NCI-H1105 (cell line): ENCODE measurements around the gene UBN2.

ENCODE experiments used
- DNase-seq: peaks from one replicate; lab custom pipeline; 2025; lab: John Stamatoyannopoulos, UW

Gene UBN2

DNA sequence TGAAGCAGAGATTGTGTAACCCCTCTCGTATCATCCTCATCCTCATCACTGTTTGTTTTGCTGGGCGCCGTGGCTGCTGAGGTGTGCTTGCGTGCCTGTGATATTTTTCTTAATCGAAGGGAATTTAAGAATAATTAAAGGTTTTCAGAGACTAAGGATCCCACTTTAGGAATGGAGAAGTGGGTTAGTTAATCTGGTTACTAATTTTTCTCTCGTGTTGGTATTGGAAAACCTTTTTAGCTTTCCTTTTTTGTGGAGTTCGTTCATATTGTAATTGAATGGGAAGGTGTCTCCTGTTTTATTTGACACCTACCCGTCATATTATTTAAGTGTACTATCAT is 1.3 kb downstream of the UBN2 start:
- peak; percentile 12 for DNase-seq

DNA sequence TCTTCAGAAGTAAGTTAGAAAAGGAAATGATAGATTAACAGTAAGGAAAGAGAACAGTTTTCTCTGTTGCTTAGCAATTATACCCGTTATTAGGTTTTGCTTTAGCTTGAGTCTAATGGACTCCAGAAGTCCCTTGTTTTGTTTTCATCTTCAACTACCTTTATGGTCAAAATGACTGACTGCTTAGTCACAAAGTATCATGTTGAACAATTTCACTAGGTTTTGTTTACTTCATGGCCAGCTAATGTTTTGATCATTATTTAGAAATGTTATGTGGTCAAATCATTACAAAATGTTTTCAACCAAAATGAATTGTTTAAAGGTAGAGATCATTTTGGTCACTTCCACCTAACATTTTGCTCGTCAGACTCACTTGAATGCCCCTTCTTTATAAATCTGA is 1.9 kb downstream of the UBN2 start:
- no peak for DNase-seq

DNA sequence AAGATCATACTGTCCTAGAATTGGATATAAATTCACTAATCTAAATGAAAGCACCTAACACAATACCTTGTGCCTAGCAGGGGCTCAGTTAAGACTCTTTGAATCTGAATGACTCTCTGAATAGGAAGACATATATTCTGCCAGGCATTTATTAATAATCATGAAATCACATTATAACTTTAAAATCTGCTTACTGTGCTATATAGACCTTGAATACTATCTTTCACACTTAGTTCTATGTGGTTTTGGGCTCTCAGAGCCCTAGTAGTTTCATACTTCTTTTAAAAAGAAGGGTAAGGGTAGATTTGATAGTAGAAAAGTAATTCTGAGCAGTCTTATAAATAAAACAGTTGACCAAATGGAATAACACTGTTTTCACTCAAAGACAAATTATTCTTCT is 10.2 kb downstream of the UBN2 start:
- DNase-seq, result no peak

DNA sequence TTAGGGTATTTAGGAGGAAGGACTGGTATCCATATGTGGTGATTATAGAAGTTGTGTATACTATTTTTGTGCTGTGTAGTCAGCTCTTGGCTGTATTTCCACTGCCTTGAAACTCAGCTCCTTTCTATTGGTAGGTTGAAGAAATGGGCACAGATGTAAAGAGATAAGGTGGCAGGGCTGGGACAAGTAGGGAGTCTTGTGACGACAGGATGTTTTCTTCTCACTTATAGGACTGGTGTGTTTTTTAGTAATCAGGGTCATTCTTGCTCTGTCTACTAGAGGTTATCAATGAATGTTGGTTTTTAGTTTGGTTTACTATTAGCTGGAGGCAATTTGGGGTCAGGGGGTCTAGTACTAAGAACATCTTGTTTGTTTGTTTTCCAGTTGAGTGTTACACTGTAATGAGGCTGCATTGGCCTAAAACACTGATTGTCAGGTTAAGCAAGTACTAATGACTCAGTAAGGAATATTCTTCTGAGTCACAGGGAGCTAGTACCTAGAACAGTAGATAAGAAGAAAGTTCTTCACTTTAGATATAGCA is 11.8 kb downstream of the UBN2 start:
- no peak for DNase-seq

DNA sequence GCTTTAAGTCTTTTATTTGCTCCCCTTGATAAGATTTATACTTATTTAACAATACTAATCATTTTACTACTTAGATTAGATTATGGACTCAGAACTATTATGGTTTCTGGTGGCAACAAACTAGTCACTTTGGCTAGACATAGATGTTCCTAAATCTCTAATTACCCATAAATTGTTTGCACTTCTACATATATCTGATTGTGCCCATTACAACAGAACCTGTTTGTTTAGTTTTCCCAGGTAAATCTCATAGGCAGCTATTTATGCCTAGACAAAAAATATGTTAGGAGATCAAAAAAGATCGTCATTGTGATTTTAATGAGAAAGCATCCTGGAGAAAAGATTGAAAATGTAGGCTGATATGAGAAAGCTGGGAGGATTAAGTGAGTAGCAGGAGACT is 14.4 kb downstream of the UBN2 start:
- DNase-seq, result no peak

DNA sequence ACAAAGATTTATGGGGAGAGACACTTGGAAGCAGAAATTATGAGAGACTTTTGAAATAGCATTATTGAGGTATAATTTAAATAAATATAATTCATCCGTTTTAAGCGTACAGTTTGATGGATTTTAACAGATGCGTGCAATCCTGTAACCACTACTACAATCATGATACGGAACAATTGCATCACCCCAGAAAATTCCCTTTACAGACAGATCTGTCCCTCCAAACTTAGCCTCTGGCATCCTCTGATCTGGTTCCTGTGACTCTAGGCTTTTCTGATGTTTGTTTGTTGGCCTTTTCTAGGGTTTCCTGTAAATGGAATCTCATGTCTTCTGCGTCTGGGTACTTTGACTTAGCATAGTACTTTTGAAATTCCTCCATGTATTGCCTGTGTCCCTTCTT is 15.5 kb downstream of the UBN2 start:
- DNase-seq, result no peak

DNA sequence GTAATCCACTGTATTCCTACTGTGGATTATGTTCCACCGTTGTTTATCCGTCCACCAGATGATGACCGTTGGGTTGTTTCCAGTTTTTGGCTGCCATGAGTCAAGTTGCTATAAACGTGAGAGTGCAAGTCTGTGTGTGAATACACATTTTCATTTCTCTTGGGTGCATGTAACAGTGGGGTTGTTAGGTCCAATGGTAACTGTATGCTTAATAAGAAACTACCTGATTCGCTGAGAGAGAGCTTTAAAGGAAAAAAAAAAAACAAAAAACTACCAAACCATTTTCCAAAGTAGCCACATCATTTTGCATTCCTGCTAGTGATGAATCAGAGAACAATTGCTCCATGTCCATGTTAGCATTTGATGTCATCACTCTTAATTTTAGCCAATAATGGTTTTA is 15.9 kb downstream of the UBN2 start:
- no peak for DNase-seq

DNA sequence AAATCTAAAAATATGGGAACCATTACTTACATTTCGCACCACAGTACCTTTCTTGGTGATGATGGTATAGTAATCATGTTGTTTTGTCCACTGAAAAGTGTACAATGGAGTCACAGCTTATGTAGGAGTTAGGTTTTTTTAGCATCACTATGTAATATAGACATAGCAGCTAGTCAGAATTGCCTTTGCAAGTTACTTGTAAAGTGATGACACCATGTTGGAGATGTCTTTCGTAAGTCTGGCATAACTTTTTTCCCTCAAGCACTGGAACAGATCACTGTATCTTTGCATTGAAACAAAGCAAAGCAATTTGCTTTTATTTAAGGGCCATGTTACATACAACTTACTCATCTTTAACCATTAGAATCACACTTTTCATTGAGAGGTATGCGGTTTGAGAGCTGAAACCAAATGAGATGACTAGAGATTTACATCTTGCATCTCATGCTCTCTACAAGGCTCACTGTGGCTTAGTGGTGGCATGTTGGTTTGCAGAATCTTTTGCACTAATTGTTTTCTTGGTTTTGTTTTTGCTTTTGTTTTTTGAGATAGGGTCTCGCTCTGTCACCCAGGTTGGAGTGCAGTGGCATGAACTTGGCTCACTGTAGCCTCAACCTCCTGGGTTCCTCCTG is 18.3 kb downstream of the UBN2 start:
- DNase-seq, result no peak

DNA sequence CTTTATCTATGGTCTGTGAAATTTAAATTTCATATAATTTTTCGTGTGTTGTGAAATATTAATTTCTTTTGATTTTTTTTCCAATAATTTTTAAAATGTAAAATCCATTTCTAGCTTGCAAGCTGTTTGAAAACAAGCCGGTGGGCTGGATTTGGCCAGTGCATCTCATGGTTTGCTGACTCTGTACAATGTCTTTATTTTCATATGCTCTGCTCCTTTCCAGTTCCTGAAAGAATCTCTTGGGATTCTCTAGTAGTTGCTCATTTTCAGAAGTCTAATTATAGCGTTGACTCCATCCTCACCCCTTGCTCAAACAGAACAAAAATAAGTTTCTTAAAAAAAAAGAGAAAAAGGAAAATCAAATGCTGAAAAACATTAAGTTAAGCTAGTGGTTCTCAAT is 21.4 kb downstream of the UBN2 start:
- no peak for DNase-seq

DNA sequence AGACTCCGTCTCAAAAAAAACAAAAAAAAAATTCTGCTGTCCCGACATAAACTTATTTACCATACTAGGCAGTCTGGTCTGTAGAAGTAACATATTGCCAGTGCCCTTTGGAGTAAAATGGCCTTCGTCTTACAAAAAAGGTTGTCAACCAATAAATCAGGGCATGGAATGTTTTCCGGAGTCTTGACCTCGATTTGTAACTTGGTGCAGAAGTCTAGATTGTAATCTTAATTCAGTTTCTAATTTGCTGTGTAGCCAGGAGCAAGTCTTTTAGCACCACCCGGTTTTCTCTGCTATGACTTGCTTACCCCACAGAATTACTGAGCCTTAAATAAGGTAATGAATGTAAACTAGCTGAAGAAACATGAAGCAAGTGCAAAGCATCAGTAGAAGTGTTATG is 23.2 kb downstream of the UBN2 start:
- no peak for DNase-seq

DNA sequence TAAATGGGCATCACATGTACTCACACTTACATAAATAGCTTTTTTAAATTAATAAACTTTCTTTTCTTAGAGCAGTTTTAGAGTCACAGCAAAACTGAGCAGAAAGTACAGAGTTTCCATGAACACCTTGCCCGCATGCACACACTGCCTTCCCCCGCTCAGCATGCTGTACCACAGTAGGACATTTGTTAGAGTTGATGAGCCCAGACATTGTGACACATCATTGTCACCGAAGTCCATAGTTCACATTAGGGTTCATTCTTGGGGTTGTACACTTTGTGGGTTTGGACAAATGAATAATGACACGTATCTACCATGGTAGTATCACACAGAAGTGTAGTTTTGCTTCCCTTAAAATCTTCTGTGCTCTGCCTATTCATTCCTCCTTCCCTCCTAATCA is 23.7 kb downstream of the UBN2 start:
- no peak for DNase-seq

DNA sequence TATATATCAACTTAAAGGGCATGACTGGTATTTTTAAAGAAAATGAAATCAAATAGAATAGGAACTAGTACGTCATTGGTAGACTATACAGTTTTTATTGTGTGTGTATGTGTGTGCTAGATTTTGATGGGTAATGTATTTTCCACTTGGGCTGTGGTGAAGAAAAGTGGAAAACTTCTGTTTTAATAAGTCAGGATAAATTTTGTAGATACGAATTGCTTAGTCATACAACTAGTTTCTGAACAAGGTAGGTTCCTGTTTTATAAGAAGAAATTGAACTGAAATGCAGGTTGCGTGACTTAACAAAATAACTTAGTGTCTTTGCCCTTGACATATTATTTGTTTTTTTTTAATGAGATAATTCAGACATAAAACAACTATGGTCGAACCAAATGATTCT is 24.3 kb downstream of the UBN2 start:
- no peak for DNase-seq

DNA sequence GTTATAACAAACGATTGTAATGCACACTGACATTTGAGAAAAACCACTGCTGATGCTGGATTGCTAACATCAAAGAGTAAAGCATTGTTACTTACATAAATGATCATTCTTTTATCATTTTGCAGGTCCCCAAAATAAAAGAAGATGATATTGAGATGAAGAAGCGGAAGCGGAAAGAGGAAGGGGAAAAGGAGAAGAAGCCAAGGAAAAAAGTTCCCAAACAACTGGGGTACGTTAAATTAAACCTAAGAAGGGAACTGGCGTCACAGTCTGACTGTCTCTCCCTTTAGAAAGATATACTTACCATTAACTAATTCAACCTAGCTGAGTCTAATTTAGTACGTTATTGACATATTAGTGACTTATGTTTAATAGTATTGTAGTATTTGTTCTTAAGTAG is 28.1 kb downstream of the UBN2 start:
- no peak for DNase-seq

DNA sequence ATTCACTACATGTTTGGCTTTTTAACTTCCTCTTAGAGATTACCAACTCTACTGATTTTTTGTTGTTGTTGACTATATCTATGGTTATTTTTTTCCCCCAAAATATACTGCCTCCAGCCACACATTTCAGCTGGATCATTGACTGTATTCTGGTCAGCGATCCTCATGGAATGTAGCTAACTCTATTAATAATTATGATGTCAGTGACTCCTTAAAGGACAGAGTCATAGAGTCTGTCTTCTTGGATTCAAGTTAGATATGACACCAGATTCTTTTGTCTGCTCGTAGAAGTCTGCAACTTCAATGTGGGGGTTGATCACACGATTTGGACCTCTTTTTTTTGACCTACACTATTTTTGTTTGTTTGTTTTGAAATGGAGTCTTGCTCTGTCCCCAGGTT is 33.2 kb downstream of the UBN2 start:
- DNase-seq, result no peak

DNA sequence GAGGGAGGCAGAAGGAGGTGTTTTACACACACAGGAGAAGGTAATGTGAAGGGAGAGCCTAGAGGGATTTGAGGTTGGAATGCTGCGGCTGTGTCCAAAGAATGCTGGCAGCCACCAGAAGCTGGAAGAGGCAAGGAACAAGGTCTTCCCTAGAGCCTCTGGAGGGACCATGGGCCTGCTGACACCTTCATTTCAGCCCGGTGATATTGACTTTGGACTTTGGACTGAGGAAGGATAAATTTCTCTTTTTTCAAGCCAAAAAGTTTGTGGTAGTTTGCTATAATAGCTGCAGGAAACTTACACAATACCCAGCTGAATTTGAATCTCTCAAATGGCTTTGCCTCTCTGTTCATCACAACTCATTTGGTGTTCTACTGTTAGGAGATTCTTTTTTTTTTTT is 34.6 kb downstream of the UBN2 start:
- no peak for DNase-seq

DNA sequence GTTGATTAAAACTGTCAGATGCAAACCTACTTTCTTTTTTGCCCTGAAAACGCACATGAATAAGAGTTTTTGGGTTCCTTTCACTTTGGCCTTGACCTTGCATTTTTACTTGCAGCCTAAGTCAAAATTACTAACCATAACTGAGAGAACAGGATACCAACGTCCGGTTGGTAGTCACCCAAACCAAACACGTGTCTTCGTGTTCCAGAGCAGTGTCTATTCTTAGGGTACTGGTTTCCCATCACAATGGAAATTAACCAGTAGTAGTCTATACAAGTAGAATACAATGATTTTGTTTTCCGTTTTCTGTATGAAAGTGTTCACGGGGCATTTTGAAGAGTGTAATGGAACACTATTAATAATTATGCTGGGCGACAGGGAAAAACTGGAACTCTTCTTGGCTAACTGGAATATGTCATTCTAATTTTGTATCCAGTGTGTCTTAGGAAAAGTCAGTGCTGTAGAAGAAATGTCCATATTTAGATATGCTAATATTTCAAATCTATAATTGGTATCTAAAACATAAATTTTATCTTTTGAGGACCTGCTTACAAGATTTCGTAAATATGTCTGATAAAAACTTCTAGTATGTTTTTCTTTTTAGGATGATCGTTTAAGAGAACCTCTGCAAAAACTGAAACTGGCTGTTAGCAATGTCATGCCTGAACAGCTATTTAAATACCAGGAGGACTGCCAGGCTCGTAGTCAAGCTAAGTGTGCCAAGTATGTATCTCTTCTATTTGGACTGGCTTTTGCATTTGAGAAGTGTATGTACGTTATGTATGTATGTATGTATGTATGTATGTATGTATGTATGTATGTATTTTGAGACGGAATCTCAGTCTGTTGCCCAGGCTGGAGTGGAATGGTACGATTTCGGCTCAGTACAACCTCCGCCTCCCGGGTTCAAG is 40.9 kb downstream of the UBN2 start:
- no peak for DNase-seq

DNA sequence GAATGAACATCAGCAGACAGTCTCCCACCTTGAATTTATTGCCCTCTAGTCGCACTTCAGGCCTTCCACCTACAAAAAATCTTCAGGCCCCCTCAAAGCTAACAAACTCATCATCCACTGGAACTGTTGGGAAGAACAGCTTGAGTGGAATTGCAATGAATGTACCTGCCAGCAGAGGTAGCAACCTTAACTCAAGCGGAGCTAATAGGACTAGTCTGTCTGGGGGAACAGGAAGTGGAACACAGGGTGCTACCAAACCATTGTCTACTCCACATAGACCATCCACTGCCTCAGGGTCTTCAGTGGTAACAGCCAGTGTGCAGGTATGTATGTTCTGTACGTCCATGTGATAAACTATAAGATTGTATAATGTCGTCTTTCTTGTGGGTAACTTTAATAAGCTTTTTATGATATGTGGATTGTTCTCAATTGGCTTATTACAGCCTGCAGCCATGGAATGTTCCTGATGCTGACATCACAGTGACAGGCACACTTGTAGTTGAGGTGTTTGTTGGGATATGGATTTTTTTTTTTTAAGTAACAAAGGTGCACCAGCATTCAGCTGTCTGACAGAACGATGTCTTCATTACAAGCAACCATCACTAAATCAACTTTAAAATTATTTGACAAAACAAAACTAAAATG is 53.3 kb downstream of the UBN2 start:
- no peak for DNase-seq

DNA sequence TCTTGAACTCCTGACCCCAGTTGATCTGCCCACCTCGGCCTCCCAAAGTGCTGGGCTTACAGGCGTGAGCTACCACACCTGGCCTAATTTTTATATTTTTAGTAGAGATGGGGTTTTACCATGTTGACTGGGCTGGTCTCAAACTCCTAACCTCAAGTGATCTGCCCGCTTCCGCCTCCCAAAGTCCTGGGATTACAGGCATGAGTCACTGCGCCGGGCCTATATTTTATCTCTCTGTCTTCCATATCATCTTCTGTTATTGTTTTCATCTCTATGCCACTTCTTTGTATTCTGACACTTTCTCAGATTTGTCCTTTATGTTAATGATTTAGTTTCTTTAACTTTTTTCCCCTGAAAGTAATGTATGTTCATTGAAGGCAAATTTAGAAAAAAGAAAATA is 55.1 kb downstream of the UBN2 start:
- DNase-seq, result no peak

DNA sequence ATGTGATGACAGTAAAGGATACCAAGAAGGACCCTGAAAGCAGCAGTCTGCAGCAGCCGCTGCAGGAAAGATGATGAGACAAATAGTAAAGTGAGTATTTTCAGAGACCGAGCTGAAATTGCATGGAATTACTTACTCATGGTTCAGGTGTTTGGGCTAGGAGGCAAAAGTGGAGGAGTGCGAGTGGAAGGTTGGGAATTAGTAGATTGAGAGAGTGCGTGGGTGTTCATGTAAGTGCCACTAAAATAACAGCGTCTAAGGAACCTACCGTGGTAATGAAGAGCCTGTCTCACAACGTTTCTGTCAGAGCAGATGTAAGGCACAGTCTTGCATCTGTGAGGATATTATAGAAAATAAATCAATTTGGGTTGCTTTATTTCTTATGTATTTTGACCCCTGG is 61.8 kb downstream of the UBN2 start:
- no peak for DNase-seq

DNA sequence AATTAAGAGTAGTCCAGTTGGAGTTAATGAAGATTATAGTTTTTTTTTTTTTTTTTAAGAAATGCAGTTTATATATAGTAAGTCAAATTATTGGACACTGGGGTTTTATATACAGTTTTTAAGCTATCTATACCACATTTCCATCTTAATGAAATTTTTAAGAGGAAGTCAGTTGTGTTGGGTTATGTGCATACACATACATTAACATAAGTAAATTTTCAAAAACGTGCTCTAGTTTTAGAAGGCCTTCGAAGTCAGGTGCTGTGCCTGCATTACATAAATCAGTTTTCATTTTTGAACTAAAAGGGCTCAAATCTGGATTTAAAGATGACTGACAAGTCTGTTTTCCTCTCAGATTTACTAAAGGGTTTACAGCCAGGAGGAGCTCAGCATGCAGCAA is 62.5 kb downstream of the UBN2 start:
- DNase-seq, result no peak

DNA sequence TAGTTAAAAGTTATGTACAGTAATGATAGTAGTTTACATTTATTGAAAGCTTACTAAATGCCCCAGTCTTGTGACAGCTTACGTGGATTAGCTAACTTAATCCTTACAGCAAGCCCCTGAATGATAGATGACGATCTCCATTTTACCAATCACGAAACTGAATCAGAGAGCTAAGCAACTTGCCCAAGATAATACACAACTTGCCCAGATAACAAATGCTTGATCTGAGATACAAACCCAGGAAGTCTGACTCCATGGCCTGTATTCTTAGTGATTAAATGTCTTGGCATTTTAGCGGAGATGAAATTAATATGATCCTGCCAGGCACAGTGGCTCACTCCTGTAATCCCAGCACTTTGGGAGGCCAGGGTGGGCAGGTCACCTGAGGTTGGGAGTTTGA is 63.2 kb downstream of the UBN2 start:
- no peak for DNase-seq

DNA sequence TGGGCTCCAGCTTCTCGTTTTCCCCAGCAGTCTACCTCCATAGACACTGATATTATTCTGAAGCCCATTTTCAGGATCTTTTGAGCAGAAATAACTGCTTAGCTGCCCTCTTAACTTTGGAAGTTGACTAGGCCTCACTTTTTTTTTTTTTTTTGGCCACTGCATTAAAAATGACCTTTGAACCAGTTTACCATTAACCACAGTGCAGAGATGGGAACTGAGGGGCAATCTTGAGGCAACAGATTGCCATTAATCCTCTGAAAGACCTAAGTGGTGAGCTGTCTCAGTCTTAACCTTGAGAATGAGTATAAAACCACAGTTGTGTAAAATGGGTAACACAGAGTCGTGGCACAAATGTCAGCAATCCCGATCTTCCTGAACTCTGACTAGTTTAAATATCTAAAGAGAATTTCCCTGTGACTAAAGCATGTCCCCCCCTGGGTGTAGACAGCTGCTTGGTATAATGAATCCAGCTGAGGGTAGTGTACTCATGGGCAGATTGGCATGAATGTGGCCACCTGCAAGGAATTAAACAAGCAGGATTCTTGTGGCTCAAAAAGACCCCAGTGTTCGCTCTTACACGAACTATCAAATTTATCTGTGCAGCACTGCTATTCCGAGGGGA is 64.0 kb downstream of the UBN2 start:
- no peak for DNase-seq

DNA sequence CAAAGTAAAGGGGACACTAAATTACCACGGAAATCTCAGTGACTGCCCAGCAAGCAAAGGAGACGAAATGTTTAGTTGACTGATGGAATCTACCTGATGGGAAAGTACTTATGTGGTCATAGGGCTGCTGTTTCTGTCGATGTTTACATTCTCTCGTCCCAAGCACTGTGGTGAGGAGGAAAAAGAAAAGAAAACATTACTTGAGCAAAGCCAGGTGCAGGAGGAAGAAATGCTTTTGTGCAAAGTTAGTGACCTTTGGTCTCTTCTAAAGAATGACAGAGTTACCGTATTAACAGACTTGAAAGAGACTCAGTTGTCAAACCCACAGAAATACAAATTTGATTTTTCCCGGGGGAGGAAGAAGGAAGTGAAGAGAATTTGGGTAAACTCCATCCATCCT is 66.8 kb downstream of the UBN2 start:
- DNase-seq, result no peak
